Tibial nerve (tissue), 4 donors: ENCODE data around the gene CLEC16A. TPM values are rescaled to one million over a fixed set of nuclear protein-coding genes. Genes with fewer than 3 reads are reported as not detected.

Experiments
- DNase-seq, 2 donors: peaks; one replicate each; pipeline ENCODE4 v3.0.0-alpha.2; 2019; ENCODE audit warnings: low spot score in 2 of 2
- H3K27ac ChIP-seq, 4 donors: fragments of 200-600 bp; sonication (generic) in 3 of 4; one replicate each; pipeline ENCODE4 v1.5.1; 2017 to 2019; ENCODE audit warnings: mild to moderate bottlenecking in 1 of 4
- H3K27me3 ChIP-seq, 2 donors: fragments of 200-600 bp; sonication (generic) in 1 of 2; one replicate each; pipeline versions ENCODE4 v1.5.1 to v1.6.0; 2017 to 2019
- H3K36me3 ChIP-seq, 3 donors: fragments of 200-600 bp; sonication (generic); one replicate each; pipeline ENCODE4 v1.5.1; 2018 to 2019
- H3K4me1 ChIP-seq, 4 donors: fragments of 200-600 bp; sonication (generic) in 3 of 4; one replicate each; pipeline ENCODE4 v1.5.1; 2017 to 2019
- H3K4me3 ChIP-seq, 4 donors: fragments of 200-600 bp; sonication (generic) in 3 of 4; one replicate each; pipeline ENCODE4 v1.5.1; 2017 to 2019; ENCODE audit warnings: mild to moderate bottlenecking in 1 of 4, moderate library complexity in 1 of 4
- H3K9me3 ChIP-seq, 4 donors: fragments of 200-600 bp; sonication (generic) in 3 of 4; one replicate each; pipeline ENCODE4 v1.5.1; 2017 to 2019
- CTCF ChIP-seq, 5 experiments: fragments of 200-600 bp in 3 of 5; fragments of 450-650 bp in 2 of 5; sonication (generic) in 3 of 5; IDR thresholded peaks; one replicate each; pipeline ENCODE4 v1.5.1; 2016 to 2019; ENCODE audit warnings: antibody characterized with exemption in 5 of 5, mild to moderate bottlenecking in 3 of 5, moderate library complexity in 2 of 5
- EP300 ChIP-seq, 2 donors: sonication (generic); formaldehyde crosslinking; IDR thresholded peaks; one replicate each; pipeline ENCODE4 v1.6.1; 2017; ENCODE audit warnings: antibody characterized with exemption in 2 of 2, mild to moderate bottlenecking in 1 of 2
- POLR2A ChIP-seq, 2 donors: fragments of 450-650 bp; IDR thresholded peaks; one replicate each; pipeline ENCODE4 v1.6.1; 2017; ENCODE audit warnings: antibody characterized with exemption in 2 of 2, mild to moderate bottlenecking in 2 of 2, moderate library complexity in 2 of 2
- WGBS, 2 donors: methylation state at CpG; one replicate each; pipeline ENCODE4 v1.1.5; 2018; 5-methylcytosine and 5-hydroxymethylcytosine counted together
- total RNA-seq, 4 donors: library from RNA; depleted of rRNA; stranded (reverse); fragments of >200 nt; gene quantifications; one replicate each; pipeline ENCODE4 v1.1.0, GENCODE V29; 2016

CLEC16A gene
- total RNA-seq, 4 donors from 2014 or later, result 37.4 to 70.2 (median 55.2) TPM

- H3K36me3 ChIP-seq, result peaks cover 0 to 18% (median 0%) of the 10 kb centered on the region in 3 donors
- peaks cover 0 to 49% (median 8%) of the 10 kb centered on the region in 4 donors for H3K4me1 ChIP-seq
- no peaks in the 10 kb centered on the region for H3K27me3 ChIP-seq
- peak in 1 of 2 donors; percentile 47 for DNase-seq
- H3K27ac ChIP-seq, result peak overlapping the region in 2 of 4 donors; percentile 70 to 75
- 82 to 86% methylated on average over 8 of the region's 8 CpGs for WGBS, 2 donors
- H3K9me3 ChIP-seq, result no peaks in the 10 kb centered on the region
- TF ChIP-seq EP300 (IDR thresholded peaks at IDR 0.05), result no peak
- no peak for TF ChIP-seq CTCF (IDR thresholded peaks at IDR 0.05)
- TF ChIP-seq POLR2A (IDR thresholded peaks at IDR 0.05), result no peak
- H3K4me3 ChIP-seq, result no peak overlapping the region
These were observed 194.5 kb downstream of the CLEC16A start for GRCh38 chr16:11138769-11139325.

- no peaks in the 10 kb centered on the region for H3K9me3 ChIP-seq
- H3K36me3 ChIP-seq, result peaks cover 0 to 18% (median 0%) of the 10 kb centered on the region in 3 donors
- TF ChIP-seq POLR2A (IDR thresholded peaks at IDR 0.05) (no peak), EP300 (IDR thresholded peaks at IDR 0.05) (peak in 1 of 2 donors; percentile 85), CTCF (IDR thresholded peaks at IDR 0.05) (no peak)
- peak in 1 of 2 donors; percentile 52 for DNase-seq
- no peak overlapping the region for H3K4me3 ChIP-seq
- WGBS, 2 donors, result 54 to 57% methylated on average over 5 of the region's 5 CpGs
- no peaks in the 10 kb centered on the region for H3K27me3 ChIP-seq
- peak overlapping the region in 2 of 4 donors; percentile 70 to 75 for H3K27ac ChIP-seq
- H3K4me1 ChIP-seq, result peaks cover 0 to 44% (median 6%) of the 10 kb centered on the region in 4 donors
These were observed 195.1 kb downstream of the CLEC16A start for GRCh38 chr16:11139326-11140097.

- TF ChIP-seq CTCF (IDR thresholded peaks at IDR 0.05), result no peak
- TF ChIP-seq EP300 (IDR thresholded peaks at IDR 0.05), result no peak
- TF ChIP-seq POLR2A (IDR thresholded peaks at IDR 0.05), result no peak
- Histone ChIP-seq H3K36me3 (peaks cover 0 to 18% (median 0%) of the 10 kb centered on the region in 3 donors), H3K27ac (no peak overlapping the region), H3K27me3 (no peaks in the 10 kb centered on the region), H3K9me3 (no peaks in the 10 kb centered on the region), H3K4me1 (peaks cover 0 to 42% (median 6%) of the 10 kb centered on the region in 4 donors), H3K4me3 (no peak overlapping the region)
- whole genome bisulfite sequencing, 2 donors, result 52 to 62% methylated on average over 8 of the region's 8 CpGs
- no peak for DNase-seq
These were observed 195.7 kb downstream of the CLEC16A start for GRCh38 chr16:11140098-11140375.

GRCh38 chr16:11140466-11140865 is 196.1 kb downstream of the CLEC16A start:
- WGBS, 2 donors, result 68 to 82% methylated on average over 3 to 4 of the region's 4 CpGs
- no peak overlapping the region for H3K4me3 ChIP-seq
- no peak overlapping the region for H3K27ac ChIP-seq
- no peaks in the 10 kb centered on the region for H3K9me3 ChIP-seq
- H3K4me1 ChIP-seq, result peaks cover 0 to 39% (median 6%) of the 10 kb centered on the region in 4 donors
- DNase-seq, result no peak
- TF ChIP-seq EP300 (IDR thresholded peaks at IDR 0.05), result no peak
- no peak for TF ChIP-seq POLR2A (IDR thresholded peaks at IDR 0.05)
- TF ChIP-seq CTCF (IDR thresholded peaks at IDR 0.05), result no peak
- H3K27me3 ChIP-seq, result no peaks in the 10 kb centered on the region
- peaks cover 0 to 16% (median 0%) of the 10 kb centered on the region in 3 donors for H3K36me3 ChIP-seq

- H3K27ac ChIP-seq, result no peak overlapping the region
- WGBS, 2 donors, result 84 to 96% methylated on average over 5 of the region's 5 CpGs
- DNase-seq, result no peak
- H3K27me3 ChIP-seq, result no peaks in the 10 kb centered on the region
- H3K9me3 ChIP-seq, result no peaks in the 10 kb centered on the region
- H3K4me3 ChIP-seq, result no peak overlapping the region
- H3K4me1 ChIP-seq, result peaks cover 0 to 35% (median 6%) of the 10 kb centered on the region in 4 donors
- H3K36me3 ChIP-seq, result peaks cover 0 to 12% (median 0%) of the 10 kb centered on the region in 3 donors
- TF ChIP-seq CTCF (IDR thresholded peaks at IDR 0.05) (no peak), POLR2A (IDR thresholded peaks at IDR 0.05) (no peak), EP300 (IDR thresholded peaks at IDR 0.05) (no peak)
These were observed 196.5 kb downstream of the CLEC16A start for GRCh38 chr16:11140867-11141266.
